ENCODE measurements around the gene ZFP91. TPM values are rescaled to one million over a fixed set of nuclear protein-coding genes. Genes with fewer than 3 reads are reported as not detected.

The ZFP91 gene
- total RNA-seq, 1 donor from 2014 or later = 52.0 TPM

DNA sequence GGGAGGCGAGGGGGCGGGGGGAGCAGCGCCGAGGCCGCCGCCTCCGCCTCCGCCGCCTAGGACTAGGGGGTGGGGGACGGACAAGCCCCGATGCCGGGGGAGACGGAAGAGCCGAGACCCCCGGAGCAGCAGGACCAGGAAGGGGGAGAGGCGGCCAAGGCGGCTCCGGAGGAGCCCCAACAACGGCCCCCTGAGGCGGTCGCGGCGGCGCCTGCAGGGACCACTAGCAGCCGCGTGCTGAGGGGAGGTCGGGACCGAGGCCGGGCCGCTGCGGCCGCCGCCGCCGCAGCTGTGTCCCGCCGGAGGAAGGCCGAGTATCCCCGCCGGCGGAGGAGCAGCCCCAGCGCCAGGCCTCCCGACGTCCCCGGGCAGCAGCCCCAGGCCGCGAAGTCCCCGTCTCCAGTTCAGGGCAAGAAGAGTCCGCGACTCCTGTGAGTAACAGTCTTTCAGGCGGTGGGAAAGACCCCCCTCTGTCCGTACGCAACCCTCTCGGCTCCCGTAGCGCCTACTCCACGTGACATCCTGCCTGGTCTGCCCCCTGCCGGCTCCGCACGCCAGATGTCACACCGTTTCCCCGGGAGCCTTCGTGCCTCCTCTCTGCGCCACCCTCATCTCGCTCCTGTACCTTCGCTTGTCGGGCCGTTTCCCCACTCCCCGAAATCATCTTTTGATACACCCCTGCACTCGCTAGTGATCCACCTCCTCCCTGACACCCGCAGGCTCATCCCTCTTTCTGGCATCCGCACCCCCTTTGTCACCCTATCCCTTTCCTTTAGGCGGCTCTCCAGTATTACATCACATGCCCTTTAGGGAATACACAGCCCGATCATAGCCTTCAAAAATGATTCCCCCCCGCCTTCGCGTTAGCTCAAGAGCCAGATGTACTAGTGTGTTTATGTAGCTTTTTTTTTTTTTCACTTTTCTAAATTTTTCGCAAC is 598 bp downstream of the ZFP91 start:
- peak; percentile 90 for DNase-seq (ENCODE audit: low spot score)
- Histone ChIP-seq H3K4me3 (peak overlapping the region; percentile 98), H3K4me1 (peaks cover 37% of the 10 kb centered on the region), H4K20me1 (ENCODE audit: low read depth) (peaks cover 49% of the 10 kb centered on the region), H2AFZ (replicated peaks) (peak overlapping the region; percentile 64), H3F3A (ENCODE audit: low read depth) (peaks cover 24% of the 10 kb centered on the region), H3K9ac (peak overlapping the region; percentile 94), H3K9me3 (ENCODE audit: low read depth) (no peaks in the 10 kb centered on the region), H3K36me3 (peaks cover 1% of the 10 kb centered on the region), H3K79me2 (ENCODE audit: low read depth) (peaks cover 70% of the 10 kb centered on the region), H3K27me3 (no peaks in the 10 kb centered on the region), H3K27ac (peak overlapping the region; percentile 96), H3K4me2 (peak overlapping the region; percentile 92)
- Mint-ChIP-seq H3K4me1 (peaks cover 29% of the 10 kb centered on the region), H3K9me3 (no peaks in the 10 kb centered on the region), H3K27me3 (ENCODE audit: insufficient read depth, low read depth) (peaks cover 6% of the 10 kb centered on the region), H3K36me3 (peaks cover 3% of the 10 kb centered on the region), H3K27ac (peak overlapping the region; percentile 89), H3K4me3 (peak overlapping the region; percentile 93)
- no peak for TF ChIP-seq EZH2 (IDR thresholded peaks at IDR 0.05)
- peak; percentile 17 for TF ChIP-seq EZH2phosphoT487 (IDR thresholded peaks at IDR 0.05)
- peak; percentile 64 for TF ChIP-seq CTCF (IDR thresholded peaks at IDR 0.05)

GRCh38 chr11:58580311-58580710 is 1.4 kb downstream of the ZFP91 start:
- Histone ChIP-seq H3K27ac (no peak overlapping the region), H3K79me2 (ENCODE audit: low read depth) (peaks cover 78% of the 10 kb centered on the region), H3F3A (ENCODE audit: low read depth) (peaks cover 24% of the 10 kb centered on the region)

GRCh38 chr11:58582437-58582836 is 3.6 kb downstream of the ZFP91 start:
- Histone ChIP-seq H3K27me3 (no peaks in the 10 kb centered on the region), H3F3A (ENCODE audit: low read depth) (peaks cover 20% of the 10 kb centered on the region), H2AFZ (replicated peaks) (no peak overlapping the region), H4K20me1 (ENCODE audit: low read depth) (peaks cover 73% of the 10 kb centered on the region), H3K4me3 (no peak overlapping the region), H3K9ac (peak overlapping the region; percentile 3), H3K9me3 (ENCODE audit: low read depth) (no peaks in the 10 kb centered on the region), H3K4me1 (peaks cover 29% of the 10 kb centered on the region), H3K79me2 (ENCODE audit: low read depth) (peaks cover 89% of the 10 kb centered on the region), H3K27ac (no peak overlapping the region), H3K36me3 (peaks cover 7% of the 10 kb centered on the region), H3K4me2 (peak overlapping the region; percentile 92)
- peaks cover 7% of the 10 kb centered on the region for H3K36me3 Mint-ChIP-seq
- peaks cover 24% of the 10 kb centered on the region for H3K4me1 Mint-ChIP-seq
- H3K9me3 Mint-ChIP-seq = no peaks in the 10 kb centered on the region
- H3K4me3 Mint-ChIP-seq = no peak overlapping the region
- no peak overlapping the region for H3K27ac Mint-ChIP-seq
- H3K27me3 Mint-ChIP-seq (ENCODE audit: insufficient read depth, low read depth) = peaks cover 6% of the 10 kb centered on the region
- TF ChIP-seq EZH2phosphoT487 (IDR thresholded peaks at IDR 0.05) (no peak), CTCF (IDR thresholded peaks at IDR 0.05) (no peak), EZH2 (IDR thresholded peaks at IDR 0.05) (no peak)
- no peak for DNase-seq (ENCODE audit: low spot score)

More at GRCh38 chr11:58580311-58580710, 1.4 kb downstream of the ZFP91 start:
- Mint-ChIP-seq H3K4me3 (peak overlapping the region; percentile 93), H3K27ac (no peak overlapping the region), H3K4me1 (peaks cover 29% of the 10 kb centered on the region), H3K27me3 (ENCODE audit: insufficient read depth, low read depth) (peaks cover 6% of the 10 kb centered on the region), H3K9me3 (no peaks in the 10 kb centered on the region), H3K36me3 (peaks cover 3% of the 10 kb centered on the region)
- H3K27me3 ChIP-seq = no peaks in the 10 kb centered on the region
- no peak overlapping the region for H2AFZ ChIP-seq (replicated peaks)
- peaks cover 57% of the 10 kb centered on the region for H4K20me1 ChIP-seq (ENCODE audit: low read depth)
- DNase-seq (ENCODE audit: low spot score) = no peak
- peak overlapping the region; percentile 92 for H3K4me2 ChIP-seq
- H3K4me3 ChIP-seq = peak overlapping the region; percentile 98
- TF ChIP-seq EZH2 (IDR thresholded peaks at IDR 0.05) (no peak), EZH2phosphoT487 (IDR thresholded peaks at IDR 0.05) (no peak), CTCF (IDR thresholded peaks at IDR 0.05) (no peak)
- peak overlapping the region; percentile 74 for H3K9ac ChIP-seq
- H3K36me3 ChIP-seq = peaks cover 7% of the 10 kb centered on the region
- peaks cover 37% of the 10 kb centered on the region for H3K4me1 ChIP-seq
- H3K9me3 ChIP-seq (ENCODE audit: low read depth) = no peaks in the 10 kb centered on the region
